Cardiac septum (tissue), 1 donor: ENCODE measurements around the gene LRSAM1. TPM values are rescaled to one million over a fixed set of nuclear protein-coding genes. Genes with fewer than 3 reads are reported as not detected.

Experiments
- DNase-seq: peaks from one replicate; pipeline ENCODE4 v3.0.0-alpha.2; 2020; ENCODE audit warnings: low spot score
- intact Hi-C: fragments of 100-400 bp; cut with DNase I; formaldehyde crosslinking; loops from one replicate; pipeline ENCODE4 v1.14.0; 2022
- total RNA-seq: library from RNA; stranded (reverse); fragmentation: NEBNext Ultra II Directional; extraction: Animal tissue kit (Norgen Biotek cat#: 25700); gene quantifications from one replicate; pipeline ENCODE4 v1.2.1, GENCODE V29; 2021
- donor health status: DM: no; HTN: no; CAD: no.

Gene LRSAM1
- total RNA-seq, 1 donor from 2014 or later = 24.4 TPM

- intact Hi-C loops = loop anchor here (1.0 kb wide), 1 partner anchor 27 kb away; the partner anchor contains the start of genes LRSAM1 and RPL12
These were observed 27.2 kb upstream of the LRSAM1 start, which contains the start of gene ZNF79 for GRCh38 chr9:127423934-127424675. Gene ZNF79 (plus strand): TSS chr9:127424382. CDS start chr9:127424788, 406 bp downstream.

GRCh38 chr9:127424676-127424999 is 26.7 kb upstream of the LRSAM1 start:
- intact Hi-C loops = loop anchor here (1.0 kb wide), 1 partner anchor 27 kb away; the partner anchor contains the start of genes LRSAM1 and RPL12

More at GRCh38 chr9:127423934-127424675, 27.2 kb upstream of the LRSAM1 start, which contains the start of gene ZNF79:
- peak; percentile 98 for DNase-seq

GRCh38 chr9:127426756-127427155 is 24.6 kb upstream of the LRSAM1 start:
- intact Hi-C loops = no loop called here
- no peak for DNase-seq

More at GRCh38 chr9:127424676-127424999, 26.7 kb upstream of the LRSAM1 start:
- DNase-seq = no peak

DNA sequence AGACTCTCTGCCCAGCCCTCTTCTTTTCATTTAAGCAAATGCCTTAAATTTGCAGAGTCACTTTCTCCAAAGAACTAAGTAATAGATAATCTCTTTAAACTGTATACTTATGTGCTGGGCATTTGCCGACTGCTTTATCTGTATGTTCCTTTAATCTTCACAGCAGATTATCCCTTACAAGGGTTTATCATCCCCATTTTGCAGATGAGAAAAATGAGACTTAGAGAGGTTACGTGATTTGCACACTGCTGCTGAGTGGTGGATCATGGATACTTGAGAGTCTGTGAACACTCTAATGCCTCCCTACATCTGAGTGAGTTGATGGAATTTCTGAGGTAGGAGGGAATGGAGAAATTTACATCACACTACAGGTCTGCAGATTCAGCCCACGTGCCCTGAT is 23.0 kb upstream of the LRSAM1 start:
- intact Hi-C loops = no loop called here
- no peak for DNase-seq

- intact Hi-C loops = no loop called here
- no peak for DNase-seq
These were observed 20.9 kb upstream of the LRSAM1 start for GRCh38 chr9:127430415-127430814.

DNA sequence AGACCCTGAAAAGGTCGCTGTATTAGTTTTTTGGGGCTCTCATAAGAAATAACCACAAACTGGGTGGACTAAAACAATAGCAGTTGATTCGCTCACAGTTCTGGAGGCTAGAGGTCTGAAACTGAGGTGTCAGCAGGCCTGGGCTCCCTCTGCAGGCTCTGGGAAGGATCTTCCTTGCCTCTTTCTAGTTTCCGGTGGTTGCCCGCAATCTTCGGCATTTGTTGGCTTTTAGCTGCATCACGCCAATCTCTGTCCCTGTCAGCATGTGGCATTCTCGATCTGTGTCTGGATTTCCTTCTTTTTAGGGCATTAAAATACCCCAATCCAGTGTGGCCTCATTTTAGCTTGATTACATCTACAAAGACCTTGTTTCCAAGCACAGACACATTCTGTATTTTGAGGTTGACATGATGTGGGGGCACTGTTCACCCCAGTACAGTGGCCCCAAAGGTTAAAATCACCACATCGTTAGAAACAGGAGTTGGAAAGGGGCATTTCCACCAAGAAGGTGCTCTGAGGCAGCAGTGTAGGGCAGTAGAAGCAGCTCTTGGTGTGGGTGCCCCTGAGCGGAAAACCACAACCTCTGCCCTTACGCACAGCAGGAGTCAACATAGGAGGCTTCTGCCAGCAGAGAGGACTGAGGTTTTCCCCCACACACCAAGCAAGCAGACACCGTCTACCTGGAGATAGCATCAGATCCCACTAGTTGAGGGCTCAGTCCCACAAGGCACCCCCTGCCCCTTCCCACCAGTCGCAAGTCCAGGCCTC is 13.6 kb upstream of the LRSAM1 start:
- no peak for DNase-seq
- intact Hi-C loops = loop anchor here (5.0 kb wide), 1 partner anchor 35 kb away; no protein-coding TSS in a partner anchor

DNA sequence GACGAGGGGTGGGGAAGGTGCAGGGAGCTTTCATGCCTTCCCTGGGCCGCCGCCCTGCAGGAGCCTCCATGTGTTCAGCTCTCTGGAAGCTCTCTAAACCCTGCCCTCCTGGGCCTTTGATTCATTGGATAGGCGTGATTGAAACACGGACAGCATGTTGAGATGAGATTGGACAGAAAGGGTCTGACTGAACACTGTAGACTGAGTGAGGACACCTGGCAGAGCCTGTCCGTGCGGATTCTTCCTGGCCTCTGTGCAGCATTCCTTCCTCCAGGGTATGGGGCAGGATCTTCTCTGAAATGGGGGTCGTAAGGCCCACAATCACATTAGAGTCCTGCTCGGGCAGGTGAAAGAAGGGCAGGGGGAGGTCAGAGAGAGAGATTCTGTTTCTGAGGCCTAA is 12.9 kb upstream of the LRSAM1 start:
- DNase-seq = no peak
- intact Hi-C loops = loop anchor here (5.0 kb wide), 1 partner anchor 36 kb away; no protein-coding TSS in a partner anchor

DNA sequence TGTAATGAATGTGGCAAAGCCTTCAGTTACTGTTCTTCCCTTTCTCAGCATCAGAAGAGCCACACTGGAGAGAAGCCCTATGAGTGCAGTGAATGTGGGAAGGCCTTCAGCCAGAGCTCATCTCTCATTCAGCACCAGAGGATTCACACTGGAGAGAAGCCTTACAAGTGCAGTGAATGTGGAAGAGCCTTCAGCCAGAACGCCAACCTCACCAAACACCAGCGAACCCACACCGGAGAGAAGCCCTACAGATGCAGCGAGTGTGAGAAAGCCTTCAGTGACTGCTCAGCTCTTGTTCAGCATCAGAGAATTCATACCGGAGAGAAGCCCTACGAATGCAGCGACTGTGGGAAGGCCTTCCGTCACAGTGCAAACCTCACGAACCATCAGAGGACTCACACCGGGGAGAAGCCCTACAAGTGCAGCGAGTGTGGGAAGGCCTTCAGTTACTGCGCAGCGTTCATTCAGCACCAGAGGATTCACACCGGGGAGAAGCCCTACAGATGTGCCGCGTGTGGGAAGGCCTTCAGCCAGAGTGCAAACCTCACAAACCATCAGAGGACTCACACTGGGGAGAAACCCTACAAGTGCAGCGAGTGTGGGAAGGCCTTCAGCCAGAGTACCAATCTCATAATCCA is 6.9 kb upstream of the LRSAM1 start:
- no peak for DNase-seq
- intact Hi-C loops = no loop called here

GRCh38 chr9:127444921-127445850 is 6.1 kb upstream of the LRSAM1 start:
- intact Hi-C loops = no loop called here

GRCh38 chr9:127445851-127446712 is 5.2 kb upstream of the LRSAM1 start:
- no peak for DNase-seq
- intact Hi-C loops = no loop called here

More at GRCh38 chr9:127444921-127445850, 6.1 kb upstream of the LRSAM1 start:
- no peak for DNase-seq

DNA sequence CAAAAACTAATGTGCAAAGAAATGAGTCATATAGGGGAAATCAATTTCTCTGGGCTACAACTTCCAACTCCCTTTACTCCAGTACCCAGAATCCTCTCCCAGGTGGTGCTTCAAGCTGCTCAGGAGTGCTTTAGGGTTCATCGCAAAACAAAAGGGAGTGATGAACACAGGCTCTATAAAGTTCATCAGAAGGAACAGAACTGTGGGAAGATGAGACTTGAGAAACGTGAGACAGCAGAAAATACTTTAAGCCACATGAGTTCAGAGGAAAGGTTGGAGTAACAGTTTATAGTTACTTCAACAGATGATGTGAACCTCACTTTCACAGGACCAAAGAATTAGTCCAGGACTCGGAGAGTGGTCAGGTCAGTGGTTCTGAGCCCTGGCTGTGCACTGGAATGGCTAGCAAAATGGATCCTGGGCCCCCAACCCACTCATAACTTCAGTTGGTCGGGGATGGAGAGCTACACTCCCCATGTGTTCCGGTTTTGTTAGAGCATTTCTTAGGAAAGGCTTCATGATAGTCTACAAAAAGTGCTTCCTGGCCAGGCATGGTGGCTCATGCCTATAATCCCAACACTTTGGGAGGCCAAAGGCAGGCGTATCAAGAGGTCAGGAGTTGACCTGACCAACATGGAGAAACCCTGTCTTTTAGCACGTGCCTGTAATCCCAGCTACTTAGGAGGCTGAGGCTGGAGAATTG is 4.4 kb upstream of the LRSAM1 start:
- no peak for DNase-seq
- intact Hi-C loops = no loop called here

GRCh38 chr9:127447416-127448111 is 3.7 kb upstream of the LRSAM1 start:
- intact Hi-C loops = no loop called here

GRCh38 chr9:127448112-127448805 is 3.1 kb upstream of the LRSAM1 start:
- no peak for DNase-seq
- intact Hi-C loops = no loop called here

More at GRCh38 chr9:127447416-127448111, 3.7 kb upstream of the LRSAM1 start:
- DNase-seq = no peak

GRCh38 chr9:127449332-127449966 is 1.9 kb upstream of the LRSAM1 start:
- intact Hi-C loops = no loop called here
- DNase-seq = no peak

GRCh38 chr9:127450243-127450760 is 1.0 kb upstream of the LRSAM1 start:
- no peak for DNase-seq
- intact Hi-C loops = loop anchor here (5.0 to 10.0 kb wide), 2 partner anchors 117 to 506 kb away; a partner anchor contains a TSS

DNA sequence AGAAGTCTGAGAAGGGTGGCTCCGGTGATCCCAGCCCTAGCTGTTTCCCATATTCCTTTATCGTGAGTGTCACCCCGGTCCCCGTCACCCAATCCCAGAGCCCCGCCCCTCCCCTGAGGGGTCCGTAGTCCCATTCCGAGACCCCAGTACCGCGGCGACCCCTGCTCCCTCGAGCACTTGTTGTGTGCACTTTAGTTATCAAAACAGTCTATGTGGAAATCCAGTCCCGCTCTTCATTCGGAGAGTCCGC is 223 bp downstream of the LRSAM1 start:
- DNase-seq = no peak
- intact Hi-C loops = loop anchor here (1.0 to 10.0 kb wide), 3 partner anchors 27 to 507 kb away; partner anchors contain the start of gene ZNF79
